ENCODE measurements around the gene ACP1.

The ACP1 gene

GRCh38 chr2:288758-289361 is 24.1 kb downstream of the ACP1 start:
- H3K27me3 ChIP-seq (ENCODE audit: control insufficient read depth, low read length) = peaks cover 19% of the 10 kb centered on the region
- H3K4me3 ChIP-seq (ENCODE audit: low read length) = no peak overlapping the region
- no peaks in the 10 kb centered on the region for H3K36me3 ChIP-seq (ENCODE audit: control insufficient read depth, low read length)
- peak overlapping the region; percentile 31; the same call in 1 of the 2 replicates for H3K4me2 ChIP-seq (ENCODE audit: low read length)
- no peaks in the 10 kb centered on the region for H3K9me3 ChIP-seq (ENCODE audit: control insufficient read depth, insufficient read depth, low read length)
- H3K79me2 ChIP-seq (ENCODE audit: control insufficient read depth, low read length) = no peaks in the 10 kb centered on the region
- H3F3A ChIP-seq (ENCODE audit: control insufficient read depth, insufficient read depth) = 0 out of 2 replicates have a peak, but pooled peaks cover 2% of the 10 kb centered on the region
- H3K4me1 ChIP-seq (ENCODE audit: control insufficient read depth, low read length) = no peaks in the 10 kb centered on the region
- no peak for TF ChIP-seq CTCF (IDR thresholded peaks at IDR 0.05; ENCODE audit: low read depth, low read length, poor library complexity, severe bottlenecking)
- no peak for TF ChIP-seq EZH2phosphoT487 (IDR thresholded peaks at IDR 0.05; ENCODE audit: borderline replicate concordance, low read length)
- H3K27ac ChIP-seq (ENCODE audit: low read depth, low read length) = no peak overlapping the region
- no peaks in the 10 kb centered on the region for H4K20me1 ChIP-seq (ENCODE audit: control insufficient read depth, insufficient read depth, low read depth, low read length)
- H3K9me2 ChIP-seq (replicated peaks; ENCODE audit: control insufficient read depth, low read length) = no peaks in the 10 kb centered on the region

GRCh38 chr2:289362-290089 is 24.8 kb downstream of the ACP1 start:
- peak overlapping the region; percentile 31; the same call in 1 of the 2 replicates for H3K4me2 ChIP-seq (ENCODE audit: low read length)
- H3K36me3 ChIP-seq (ENCODE audit: control insufficient read depth, low read length) = no peaks in the 10 kb centered on the region
- TF ChIP-seq CTCF (IDR thresholded peaks at IDR 0.05; ENCODE audit: low read depth, low read length, poor library complexity, severe bottlenecking) (no peak), EZH2phosphoT487 (IDR thresholded peaks at IDR 0.05; ENCODE audit: borderline replicate concordance, low read length) (no peak; the same call in 1 of the 2 replicates)
- no peaks in the 10 kb centered on the region for H3K4me1 ChIP-seq (ENCODE audit: control insufficient read depth, low read length)
- H3K9me3 ChIP-seq (ENCODE audit: control insufficient read depth, insufficient read depth, low read length) = no peaks in the 10 kb centered on the region
- no peak overlapping the region for H3K27ac ChIP-seq (ENCODE audit: low read depth, low read length)
- 0 out of 2 replicates have a peak, but pooled peaks cover 2% of the 10 kb centered on the region for H3F3A ChIP-seq (ENCODE audit: control insufficient read depth, insufficient read depth)
- H3K27me3 ChIP-seq (ENCODE audit: control insufficient read depth, low read length) = peaks cover 19% of the 10 kb centered on the region
- no peak overlapping the region for H3K4me3 ChIP-seq (ENCODE audit: low read length)
- no peaks in the 10 kb centered on the region for H3K79me2 ChIP-seq (ENCODE audit: control insufficient read depth, low read length)
- H4K20me1 ChIP-seq (ENCODE audit: control insufficient read depth, insufficient read depth, low read depth, low read length) = no peaks in the 10 kb centered on the region
- no peaks in the 10 kb centered on the region for H3K9me2 ChIP-seq (replicated peaks; ENCODE audit: control insufficient read depth, low read length)

- no peak overlapping the region for H3K27ac ChIP-seq (ENCODE audit: low read depth, low read length)
- no peaks in the 10 kb centered on the region for H4K20me1 ChIP-seq (ENCODE audit: control insufficient read depth, insufficient read depth, low read depth, low read length)
- H3K9me2 ChIP-seq (replicated peaks; ENCODE audit: control insufficient read depth, low read length) = no peaks in the 10 kb centered on the region
- H3K27me3 ChIP-seq (ENCODE audit: control insufficient read depth, low read length) = peaks cover 19% of the 10 kb centered on the region
- no peaks in the 10 kb centered on the region for H3K79me2 ChIP-seq (ENCODE audit: control insufficient read depth, low read length)
- TF ChIP-seq CTCF (IDR thresholded peaks at IDR 0.05; ENCODE audit: low read depth, low read length, poor library complexity, severe bottlenecking) = peak; percentile 32
- no peak for TF ChIP-seq EZH2phosphoT487 (IDR thresholded peaks at IDR 0.05; ENCODE audit: borderline replicate concordance, low read length)
- no peak overlapping the region for H3K4me3 ChIP-seq (ENCODE audit: low read length)
- H3F3A ChIP-seq (ENCODE audit: control insufficient read depth, insufficient read depth) = 0 out of 2 replicates have a peak, but pooled peaks cover 2% of the 10 kb centered on the region
- H3K4me2 ChIP-seq (ENCODE audit: low read length) = peak overlapping the region; percentile 31; the same call in 1 of the 2 replicates
- no peaks in the 10 kb centered on the region for H3K4me1 ChIP-seq (ENCODE audit: control insufficient read depth, low read length)
- no peaks in the 10 kb centered on the region for H3K9me3 ChIP-seq (ENCODE audit: control insufficient read depth, insufficient read depth, low read length)
- no peaks in the 10 kb centered on the region for H3K36me3 ChIP-seq (ENCODE audit: control insufficient read depth, low read length)
These were observed 25.5 kb downstream of the ACP1 start for GRCh38 chr2:290090-290722.

All from DOHH2 (cell line).